Stimulated activated CD4-positive, alpha-beta T cell treated with anti-CD3 and anti-CD28 coated beads, Interleukin-4, amount 100 ng/mL, for 4 hours (primary cell): Measurements from ENCODE around the gene HEMGN.

Source experiments
- DNase-seq, 2 experiments: peaks; one replicate each; pipeline ENCODE4 v3.0.0-alpha.2; 2020

HEMGN gene

DNA sequence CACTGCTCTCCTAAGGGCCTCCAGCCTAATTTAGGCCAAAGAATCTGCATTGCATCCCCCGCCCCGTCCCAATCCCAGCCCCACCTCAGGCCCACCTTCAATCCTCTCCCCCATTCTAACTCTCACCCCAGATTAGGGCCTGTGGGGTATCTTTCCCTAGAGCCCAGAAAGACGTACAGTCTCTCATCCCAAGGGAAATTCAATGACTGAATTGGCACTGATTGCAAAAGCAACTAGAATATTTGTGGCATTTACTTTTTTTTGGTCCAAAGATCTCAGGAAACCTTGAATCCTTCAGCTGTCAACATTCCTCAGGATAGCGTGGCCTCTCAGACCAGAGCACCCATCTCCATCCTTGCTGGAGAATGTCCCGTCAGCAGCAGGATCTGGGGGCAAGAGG, 46.2 kb downstream of the HEMGN start:
- DNase-seq, result no peak

DNA sequence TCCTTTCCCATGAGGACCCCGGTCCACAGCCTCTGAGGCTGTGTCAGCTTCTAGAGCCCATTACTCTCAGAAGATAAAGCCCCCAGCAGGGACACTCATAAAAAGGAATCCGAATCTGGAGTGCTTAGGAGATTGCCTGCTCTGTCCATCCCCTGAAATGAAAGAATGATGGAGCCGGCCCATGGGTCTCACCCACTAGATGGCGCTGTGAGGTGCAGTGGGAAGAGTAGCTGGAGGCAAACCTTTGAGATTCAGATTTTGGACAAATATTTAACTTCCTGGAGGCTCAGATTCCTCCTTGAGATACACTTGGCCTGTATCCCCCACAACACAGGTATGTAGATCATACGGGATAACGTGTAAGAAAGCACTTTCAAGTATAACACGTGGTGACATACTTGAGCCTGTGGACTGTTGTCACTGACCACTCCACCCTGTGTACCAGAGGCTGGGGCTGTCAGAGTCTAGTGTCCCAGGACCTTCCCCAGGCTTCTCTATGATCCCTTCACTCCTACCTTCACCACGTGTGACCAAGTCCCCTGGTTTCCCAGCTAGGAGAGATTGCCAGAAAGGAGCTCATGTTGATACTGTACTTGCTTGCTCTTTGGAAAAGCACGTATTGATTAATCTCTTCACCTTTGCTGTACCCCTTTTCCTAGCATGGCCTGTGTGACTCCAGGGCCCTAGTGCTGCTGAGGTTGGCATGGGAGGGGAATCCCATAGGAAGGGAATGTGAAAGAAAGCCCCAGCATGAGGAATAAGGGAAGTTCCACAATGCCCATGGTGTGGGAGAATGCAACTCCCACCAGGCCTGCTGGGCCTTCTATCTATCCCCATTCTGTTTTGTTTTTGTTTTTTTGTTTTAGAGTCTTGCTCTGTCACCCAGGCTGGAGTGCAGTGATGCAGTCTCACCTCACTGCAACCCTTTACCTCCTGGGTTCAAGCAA, 47.8 kb downstream of the HEMGN start:
- peak; percentile 40 to 59 for DNase-seq

DNA sequence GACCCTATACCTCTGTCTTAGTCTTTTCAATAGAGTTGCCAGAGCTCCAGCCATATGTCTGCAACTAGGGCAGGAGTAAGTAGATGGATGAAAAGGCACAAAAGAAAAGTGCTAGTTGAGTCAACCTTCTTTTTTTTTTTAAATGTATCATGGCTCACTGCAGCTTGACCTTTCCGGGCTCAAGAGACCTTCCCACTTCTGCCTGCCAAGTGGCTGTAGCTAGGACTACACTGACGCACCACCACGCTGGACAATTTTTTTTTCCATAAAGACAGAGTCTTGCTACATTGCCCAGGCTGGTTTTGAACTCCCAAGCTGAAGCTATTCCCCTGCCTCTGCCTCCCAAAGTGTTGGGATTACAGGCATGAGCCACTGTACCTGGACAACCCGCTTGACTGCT, 57.6 kb downstream of the HEMGN start:
- no peak for DNase-seq
